ENCODE results near the gene PDE4D.

The PDE4D gene

DNA sequence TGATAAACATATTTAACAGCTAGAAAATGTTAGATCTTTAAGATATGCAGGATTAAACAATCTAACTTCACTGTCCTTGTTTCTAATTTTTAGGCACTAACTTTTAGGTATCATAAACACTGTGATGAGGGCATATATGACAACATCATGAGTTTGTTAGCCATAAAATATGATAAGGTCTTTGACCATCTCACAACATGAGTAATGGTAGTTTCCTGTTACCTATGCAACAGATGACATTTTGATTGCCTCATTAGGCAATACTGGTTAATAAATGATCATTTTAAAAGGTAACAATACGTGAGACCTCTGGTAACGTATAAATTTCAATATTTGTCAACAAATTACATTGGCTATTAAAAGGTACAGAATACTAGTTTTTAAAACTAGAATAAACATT is 613.5 kb downstream of the PDE4D start:
- DNase-seq (ENCODE audit: low read depth) = no peak

DNA sequence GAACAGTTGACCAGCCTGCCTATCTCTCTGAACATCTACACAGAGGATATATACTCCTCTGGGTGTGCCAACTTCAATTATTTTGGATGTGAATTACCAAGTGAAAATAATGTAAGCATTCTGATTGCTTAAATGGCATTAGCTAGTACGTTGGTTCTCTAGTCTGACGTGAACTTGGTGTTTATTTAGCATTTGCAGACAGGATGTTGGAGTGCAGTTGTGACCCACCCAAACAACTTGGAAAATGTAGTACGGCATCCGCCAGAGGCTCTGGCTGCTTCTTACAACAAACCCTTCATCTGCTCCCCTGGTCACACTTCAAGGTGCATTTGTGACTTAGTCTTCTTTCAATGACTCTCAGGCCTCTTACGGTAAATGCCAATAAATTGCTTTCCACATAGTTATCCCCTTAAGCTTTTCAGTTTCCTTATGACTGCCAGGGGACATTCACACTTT is 616.6 kb downstream of the PDE4D start:
- no peak for DNase-seq (ENCODE audit: low read depth)

DNA sequence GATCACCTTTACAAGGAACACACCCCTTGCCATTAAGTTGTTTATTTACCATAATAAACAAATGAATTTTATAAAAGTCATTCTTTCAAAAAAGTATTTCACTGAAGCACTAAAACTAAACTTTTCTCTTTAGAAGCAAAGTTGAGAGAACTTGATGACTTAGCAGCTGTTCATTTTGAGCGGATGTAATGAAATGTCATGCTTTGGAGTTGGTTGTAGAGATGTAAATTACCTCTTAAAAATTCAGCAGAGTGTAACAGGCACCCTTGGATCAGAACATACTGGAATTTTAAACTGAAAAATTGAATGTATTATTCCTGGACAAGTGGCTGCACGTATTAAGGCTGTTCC is 617.2 kb downstream of the PDE4D start:
- no peak for DNase-seq (ENCODE audit: low read depth)

DNA sequence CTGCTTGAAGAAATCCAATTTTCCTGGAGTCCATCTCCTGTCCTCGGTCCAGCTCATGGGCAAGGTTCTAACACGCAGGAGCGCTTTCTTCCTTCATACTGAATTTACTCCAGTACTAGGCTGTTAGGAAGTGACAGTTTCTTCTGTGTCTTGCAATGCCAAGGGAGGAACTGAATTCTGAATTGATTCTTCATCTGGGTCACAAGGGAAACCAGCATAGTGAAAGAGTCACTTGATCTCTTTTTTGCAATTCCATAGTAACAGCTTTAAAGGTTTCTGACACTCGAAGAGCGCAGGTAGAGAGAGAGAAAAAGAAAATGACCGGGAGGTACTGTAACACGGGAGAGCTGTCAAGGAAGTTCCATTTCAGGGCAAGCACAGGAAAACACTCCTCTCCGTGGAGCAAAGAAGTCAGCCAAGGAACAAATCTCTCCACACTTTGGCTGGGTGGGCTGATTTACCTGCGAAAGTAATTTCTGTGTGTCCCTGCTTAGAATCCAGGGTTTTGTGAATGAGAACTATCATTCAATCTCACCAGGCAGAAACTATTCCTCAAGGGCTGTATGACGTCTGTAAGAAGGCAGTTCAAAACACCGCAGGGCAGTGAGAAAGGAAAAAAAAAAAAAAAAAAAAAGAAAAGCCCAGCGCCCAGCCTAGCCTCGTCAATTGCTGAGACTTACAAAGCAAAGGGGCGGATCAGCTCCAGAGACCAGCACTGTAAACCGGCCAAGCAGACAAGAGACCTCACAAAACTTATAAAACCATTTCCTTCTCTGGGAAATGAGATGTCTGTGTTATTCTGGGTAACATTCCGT is 617.8 kb downstream of the PDE4D start:
- no peak for DNase-seq (ENCODE audit: low read depth)

DNA sequence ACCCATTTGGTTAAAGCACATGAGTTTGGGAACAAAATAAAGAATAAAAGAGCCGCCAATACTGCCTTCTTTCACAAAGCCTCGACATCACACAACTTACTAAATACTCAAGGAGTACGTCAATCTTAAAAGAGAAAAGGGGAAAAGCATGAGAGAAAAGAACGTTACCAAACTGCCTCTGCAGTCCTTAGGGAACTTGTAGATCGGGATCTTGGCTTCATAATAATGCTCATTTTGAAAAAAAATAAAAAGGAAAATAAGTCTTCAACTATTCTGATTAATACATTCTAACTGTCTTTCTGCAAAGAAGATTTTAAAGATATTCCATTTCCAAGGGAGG is 618.4 kb downstream of the PDE4D start:
- DNase-seq (ENCODE audit: low read depth) = no peak

DNA sequence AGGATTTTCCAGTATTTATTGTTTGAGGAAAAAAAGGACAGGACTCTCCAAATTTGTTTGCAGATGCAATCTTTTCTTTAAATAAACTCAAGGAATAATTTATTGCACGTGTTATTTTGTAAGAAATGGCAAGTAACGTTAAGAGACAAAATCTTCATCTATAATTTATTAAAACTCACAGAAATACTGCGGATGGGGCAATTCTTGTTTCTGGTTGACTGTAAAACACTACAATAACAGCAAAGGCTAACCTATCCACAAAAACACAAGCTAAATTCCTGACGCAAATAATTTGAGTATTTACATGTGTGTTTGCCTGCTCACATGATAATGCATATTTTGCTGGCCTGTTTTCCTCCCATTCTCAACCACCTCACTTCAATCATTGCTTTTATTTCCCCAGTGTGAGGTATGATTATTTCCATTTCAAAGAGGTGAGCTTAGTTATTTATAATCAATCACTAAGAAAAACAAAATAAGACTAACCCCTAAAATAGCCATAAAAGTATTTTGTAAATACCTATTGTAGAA is 619.4 kb downstream of the PDE4D start:
- no peak for DNase-seq (ENCODE audit: low read depth)

DNA sequence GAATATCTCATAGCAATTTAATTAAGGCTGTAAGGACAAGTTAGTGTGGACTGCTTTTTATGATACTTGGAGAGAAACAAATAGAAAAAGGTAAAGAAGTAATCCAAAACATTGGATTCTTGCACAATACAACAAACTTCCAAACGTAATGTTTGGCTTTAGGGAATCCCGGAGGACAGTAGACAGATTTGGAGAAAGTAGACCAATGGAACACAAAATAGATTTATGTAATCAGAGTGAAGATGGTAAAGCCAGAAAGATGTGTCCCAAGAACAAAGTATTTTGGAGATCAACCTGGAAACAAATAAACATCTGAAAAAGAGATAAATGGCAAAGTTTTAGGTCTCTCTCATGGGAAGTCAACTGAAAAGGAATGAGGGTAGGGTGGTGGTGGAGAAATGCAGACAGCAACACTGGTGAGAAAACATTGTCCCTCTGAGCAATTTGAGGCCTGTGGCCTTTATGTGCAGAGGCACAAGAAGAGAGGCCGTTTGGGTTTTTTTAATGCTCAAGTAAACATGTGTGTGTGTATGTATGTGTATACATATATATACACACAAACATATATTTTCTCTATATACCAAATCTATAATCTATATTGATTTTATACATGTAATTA is 620.6 kb downstream of the PDE4D start:
- no peak for DNase-seq (ENCODE audit: low read depth)

DNA sequence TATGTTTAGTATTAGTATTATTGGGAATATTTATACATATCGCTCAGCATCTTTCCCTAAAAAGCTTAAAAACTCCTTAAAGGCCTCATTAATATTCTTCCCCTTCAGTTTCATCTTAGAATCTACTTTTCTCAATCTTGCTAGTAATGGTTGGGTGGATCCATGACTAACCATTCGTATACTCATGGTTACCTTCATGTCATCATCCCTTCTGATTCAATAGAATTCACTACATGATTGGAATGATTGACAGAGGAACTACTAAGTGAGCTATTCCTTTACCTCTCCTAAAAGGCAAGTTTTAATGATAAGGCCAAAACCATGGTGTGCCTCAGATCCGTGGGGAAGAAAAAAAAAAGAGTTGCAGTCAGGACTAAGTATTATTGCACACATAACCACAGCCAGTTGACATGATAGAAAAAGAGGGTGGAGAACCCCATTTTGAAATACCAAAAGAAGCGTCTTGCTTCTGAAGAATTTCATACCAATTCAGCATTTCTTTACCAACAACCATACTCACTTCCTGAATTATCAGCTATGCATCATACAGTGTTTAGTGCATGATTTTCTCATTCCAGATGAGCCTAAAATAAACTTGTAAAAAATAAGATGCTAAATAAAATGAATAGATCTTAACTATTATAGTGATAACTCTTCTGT is 624.6 kb downstream of the PDE4D start:
- DNase-seq (ENCODE audit: low read depth) = no peak

DNA sequence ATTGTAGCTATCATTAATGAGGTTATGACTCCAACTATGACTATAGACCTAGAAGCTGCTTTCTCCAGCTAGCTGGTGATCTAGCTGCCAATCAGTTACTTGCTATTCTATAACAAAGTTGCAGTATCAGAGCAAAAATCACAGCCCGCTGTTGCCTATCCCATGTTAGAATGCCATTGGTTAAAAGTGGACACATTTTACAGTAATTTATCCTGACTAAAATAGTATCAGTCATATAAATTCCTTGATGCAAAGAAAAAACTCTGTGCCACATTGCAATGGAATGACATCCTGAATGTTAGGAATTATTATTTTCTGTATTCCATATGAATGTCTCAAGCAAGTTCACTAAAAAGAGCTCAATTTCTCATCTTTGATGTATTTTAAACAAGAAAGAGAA is 626.5 kb downstream of the PDE4D start:
- no peak for DNase-seq (ENCODE audit: low read depth)

DNA sequence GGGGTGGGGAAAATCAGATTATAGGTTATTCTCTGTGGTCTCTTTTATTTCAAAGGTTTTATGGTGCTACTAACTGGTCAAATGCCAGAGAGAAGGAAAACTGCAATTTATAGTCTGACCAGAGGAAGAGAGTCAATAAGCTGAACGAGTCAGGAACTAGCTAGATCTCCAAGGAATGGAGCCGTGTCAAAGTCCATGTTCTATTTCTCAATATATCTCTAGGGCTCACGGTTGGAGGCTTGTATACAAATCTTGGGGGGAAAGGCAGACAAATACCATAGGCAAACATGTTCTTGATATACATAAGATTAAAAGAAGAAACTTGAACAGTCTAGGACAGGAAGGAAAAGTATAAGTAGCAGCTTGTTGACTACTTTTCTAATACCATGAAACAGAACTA is 627.1 kb downstream of the PDE4D start:
- no peak for DNase-seq (ENCODE audit: low read depth)

DNA sequence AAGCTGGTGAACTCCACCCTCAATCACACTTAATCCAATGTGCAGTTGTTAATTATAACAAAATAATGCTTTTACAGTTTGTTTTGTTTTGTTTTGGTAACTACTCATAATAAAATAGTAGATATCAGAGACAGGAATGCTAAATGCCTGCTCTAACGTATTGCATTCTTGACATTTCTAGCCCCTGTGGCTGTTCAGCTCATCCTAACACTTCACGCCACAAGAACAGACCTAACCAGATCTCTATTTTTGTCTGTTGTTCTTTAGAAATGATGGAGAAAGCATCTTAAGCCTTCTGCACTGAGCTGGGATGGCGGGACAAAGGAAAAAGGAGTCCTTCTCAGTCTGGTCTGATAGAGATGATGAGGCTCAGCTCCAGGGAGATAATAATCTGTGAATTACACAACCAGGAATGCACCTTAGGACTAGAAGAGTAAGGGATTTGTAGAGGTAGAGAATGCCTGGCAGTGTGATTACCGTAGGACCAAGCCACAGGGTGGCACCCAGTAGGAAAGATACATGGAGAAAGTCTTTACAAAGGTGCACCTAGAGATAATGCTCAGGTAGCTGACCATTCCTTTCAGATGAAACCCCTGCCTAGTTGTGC is 628.8 kb downstream of the PDE4D start:
- no peak for DNase-seq (ENCODE audit: low read depth)

DNA sequence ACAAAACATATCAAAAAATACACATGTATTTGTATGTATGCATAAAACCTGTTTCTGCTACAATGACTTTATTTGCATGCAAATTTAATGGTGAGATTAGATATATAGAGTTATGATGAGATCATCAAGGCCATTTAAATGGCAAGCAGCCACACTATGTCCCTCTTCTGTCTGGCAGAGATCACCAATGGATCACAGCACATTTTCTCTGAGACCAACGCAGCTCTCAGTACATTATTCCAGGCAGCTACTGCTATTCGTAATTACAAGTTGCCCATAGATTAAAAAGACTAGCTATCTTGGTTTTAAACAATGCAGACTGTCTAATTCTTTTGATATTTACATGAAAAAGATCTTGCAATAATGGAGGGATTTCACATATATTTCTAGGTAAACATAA is 629.5 kb downstream of the PDE4D start:
- no peak for DNase-seq (ENCODE audit: low read depth)

DNA sequence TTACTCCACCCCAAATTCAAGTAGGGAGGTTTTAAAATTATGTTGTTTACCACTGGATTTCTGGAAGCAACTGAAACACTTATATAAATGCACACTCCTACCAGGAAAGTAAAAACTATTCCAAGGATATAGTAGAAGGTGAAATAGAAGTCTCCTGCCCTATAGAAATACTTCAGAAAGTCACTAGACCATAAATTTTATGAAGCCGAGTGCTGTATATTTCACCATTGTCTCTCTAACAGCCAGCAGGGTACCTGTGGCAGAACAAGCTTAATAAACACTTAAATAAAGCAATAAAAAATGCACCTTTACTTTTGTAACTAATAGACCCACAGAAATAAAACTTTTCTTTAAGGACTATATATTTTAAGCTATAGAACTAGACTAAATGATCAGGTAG is 631.6 kb downstream of the PDE4D start:
- DNase-seq (ENCODE audit: low read depth) = no peak

DNA sequence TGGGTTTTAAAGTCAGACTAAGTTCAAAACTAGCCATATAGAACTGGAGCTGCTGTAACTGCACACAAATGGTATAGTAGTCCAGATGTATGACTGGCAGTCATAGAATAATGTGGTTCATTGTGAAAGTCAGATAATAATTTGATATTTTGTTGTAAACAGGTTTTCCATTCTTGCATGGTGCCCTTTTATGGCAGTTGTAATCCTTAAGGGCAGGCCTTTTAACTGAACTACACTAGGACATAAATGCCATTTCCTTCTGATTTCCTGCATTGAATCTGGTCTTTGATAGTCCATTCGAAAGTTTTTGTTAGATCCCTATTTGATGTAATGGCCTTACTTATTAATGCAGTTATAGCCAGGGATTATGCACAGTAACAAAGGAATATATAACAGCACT is 632.6 kb downstream of the PDE4D start:
- DNase-seq (ENCODE audit: low read depth) = no peak

DNA sequence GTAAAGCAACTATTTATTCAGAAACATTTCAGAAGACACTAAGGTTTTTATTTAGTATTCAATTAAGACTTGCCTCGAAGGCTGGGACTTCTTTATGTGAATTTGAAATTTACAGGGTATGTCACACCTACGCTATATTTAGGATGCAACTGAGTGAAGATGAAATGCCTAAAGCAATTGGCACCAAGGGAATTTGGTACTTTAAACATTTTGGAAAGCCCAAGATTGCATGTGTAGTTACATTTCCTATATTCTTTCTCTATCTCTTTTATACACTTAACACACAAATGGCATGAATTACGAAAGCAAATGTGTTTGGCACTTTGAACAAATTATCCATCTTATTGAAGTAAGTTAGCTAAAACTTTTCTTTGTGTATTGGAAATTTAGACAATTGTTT is 633.3 kb downstream of the PDE4D start:
- DNase-seq (ENCODE audit: low read depth) = no peak

DNA sequence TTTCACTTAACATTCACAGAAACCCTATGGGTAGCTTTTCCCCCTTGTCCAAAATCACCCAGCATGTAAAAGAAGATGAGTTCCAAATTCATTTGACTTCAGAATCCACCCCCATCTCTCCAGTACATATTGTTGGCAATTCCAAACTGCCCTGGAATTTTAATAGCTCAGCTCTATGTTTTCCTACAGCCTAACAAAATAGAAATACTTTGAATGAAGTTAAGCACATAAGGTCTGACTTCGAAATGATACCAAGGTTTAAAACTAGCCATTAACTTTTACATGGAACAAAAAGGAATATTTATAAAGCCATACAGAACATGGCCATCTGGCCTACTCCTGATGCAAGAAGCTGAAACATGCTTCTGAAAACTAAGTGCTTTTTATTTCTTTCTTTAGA is 634.3 kb downstream of the PDE4D start:
- DNase-seq (ENCODE audit: low read depth) = no peak

DNA sequence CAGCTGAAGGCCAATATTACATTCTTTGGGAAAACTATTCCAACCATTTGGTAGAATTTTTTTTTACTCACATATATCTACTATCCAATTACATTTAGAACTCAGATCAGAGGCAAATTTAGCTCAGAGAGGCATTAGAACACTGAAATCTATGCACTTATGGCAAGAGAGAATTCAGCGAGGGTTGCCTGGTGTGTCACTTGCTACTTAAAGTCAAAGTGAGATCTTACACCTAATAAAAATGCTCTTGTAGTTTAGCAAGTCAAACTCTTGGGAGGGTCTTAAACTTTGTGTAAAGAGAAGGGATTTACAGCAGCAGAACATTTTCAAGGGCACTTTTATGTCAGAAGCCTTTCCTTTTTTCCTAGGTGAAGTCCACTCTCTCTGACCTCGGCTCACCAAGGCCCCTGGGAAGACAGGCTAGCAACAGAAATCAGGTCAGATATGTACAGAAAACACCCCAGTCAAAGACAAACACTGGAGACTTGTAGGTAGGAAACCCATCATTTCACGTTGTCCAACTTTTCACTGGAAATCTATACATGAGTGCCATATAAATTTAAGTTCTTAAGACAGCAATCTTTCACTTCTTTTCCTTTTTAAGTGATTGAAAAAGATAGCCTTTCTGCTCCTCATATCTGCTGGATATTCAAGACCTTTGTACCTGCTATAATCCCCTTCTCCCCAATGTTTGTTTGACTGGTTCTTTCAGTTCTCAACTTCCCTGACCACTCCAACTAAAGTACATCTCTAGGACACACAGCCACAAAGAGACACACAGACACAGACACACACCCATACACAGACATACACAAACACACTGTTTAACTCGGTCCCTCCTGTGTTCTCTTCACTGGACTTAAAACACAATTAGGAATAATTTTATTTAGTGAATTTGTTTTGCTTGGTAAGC is 635.8 kb downstream of the PDE4D start:
- DNase-seq (ENCODE audit: low read depth) = no peak

DNA sequence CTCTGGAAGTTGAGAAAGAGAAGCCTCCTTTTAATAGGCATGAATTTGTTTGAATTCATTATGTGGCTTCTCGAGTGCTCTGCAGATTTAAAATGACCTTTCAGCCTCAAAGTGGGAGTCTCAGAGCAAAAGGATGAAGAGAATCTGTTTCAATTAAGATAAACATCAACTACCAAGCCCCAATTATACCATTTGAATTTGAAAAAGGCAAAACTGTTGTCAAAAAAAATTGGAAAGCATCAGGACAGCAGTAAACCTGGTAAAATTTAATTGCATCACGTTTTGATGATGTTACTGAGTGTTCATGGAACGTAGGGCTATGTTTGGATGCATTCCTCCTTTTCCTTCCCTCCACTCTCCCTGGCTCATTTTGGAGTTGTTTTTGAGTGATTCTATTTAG is 637.2 kb downstream of the PDE4D start:
- no peak for DNase-seq (ENCODE audit: low read depth)

DNA sequence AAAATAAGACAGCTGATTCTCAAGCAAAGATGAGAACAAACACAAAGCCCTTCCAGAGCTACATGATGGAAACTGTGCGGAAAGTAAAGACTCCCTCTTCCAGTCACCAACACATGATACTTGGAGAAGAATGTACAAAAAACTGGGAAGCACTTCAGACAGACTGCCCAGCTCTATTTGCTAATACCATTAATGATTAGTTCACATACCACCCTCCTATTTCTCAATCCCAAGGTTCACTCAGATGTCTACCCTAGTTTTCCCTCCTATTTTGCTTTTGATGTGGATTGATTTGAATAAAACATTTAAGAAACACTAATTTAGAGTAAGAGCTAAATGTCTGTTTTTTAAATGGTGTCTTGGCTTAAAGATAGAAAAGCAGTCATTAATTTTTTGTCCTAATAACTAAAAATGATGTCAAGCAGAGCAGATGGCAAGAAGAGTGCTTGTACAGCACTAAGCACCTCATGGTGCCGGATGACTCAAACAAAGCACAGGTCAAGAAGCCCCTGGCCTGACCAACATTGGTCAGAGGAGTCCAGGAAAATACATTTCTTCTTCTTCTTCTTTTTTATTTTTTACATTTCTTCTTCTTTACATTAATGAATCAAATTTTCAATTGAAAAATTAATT is 639.4 kb downstream of the PDE4D start:
- DNase-seq (ENCODE audit: low read depth) = no peak

DNA sequence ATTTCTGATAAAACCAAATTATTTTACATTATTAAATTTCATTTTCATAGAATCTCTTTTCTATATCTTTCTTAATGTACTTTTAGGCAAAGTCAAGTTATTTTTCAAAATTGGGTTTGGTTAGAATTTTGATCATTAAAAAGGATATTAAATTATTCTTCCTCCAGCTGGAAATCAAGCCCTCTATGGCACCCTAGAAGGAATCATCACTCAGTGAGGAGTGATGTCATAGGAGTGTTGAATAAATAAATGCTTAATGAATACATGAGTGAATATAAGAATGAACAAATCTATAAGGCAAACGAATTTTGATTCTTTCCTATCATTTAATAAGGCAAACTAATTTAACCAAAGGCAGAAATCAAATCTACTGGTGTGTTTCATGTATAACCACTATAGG is 639.9 kb downstream of the PDE4D start:
- DNase-seq (ENCODE audit: low read depth) = no peak

DNA sequence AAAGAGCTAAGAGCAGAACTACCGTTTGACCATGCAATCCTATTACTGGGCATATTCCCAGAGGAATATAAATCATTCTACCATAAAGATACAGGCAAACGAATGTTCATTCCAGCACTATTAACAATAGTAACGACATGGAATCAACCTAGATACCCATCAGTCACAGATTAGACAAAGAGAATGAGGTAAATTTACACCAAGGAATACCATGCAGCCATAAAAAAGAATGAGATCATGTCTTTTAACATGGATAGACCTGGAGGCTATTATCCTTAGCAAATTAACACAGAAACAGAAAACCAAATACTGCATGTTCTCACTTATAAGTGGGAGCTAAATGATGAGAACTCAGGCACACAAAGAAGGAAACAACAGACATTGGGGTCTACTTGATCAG is 641.9 kb downstream of the PDE4D start:
- DNase-seq (ENCODE audit: low read depth) = no peak
